HepG2 (cell line): Measurements from ENCODE around the gene EFCAB11. TPM values are rescaled to one million over a fixed set of nuclear protein-coding genes. Genes with fewer than 3 reads are reported as not detected.

Source experiments
- ATAC-seq: fragments of 200-7000 bp; cut with Tn5 transposase; 3 replicates; pipeline ENCODE4 v1.9.1; 2020; ENCODE audit warnings: mild to moderate bottlenecking, moderate library complexity
- BruUV-seq: library from RNA; stranded (reverse); fragments of 400-500 nt; replicated peaks from 2 replicates; lab custom pipeline; 2021; lab: Mats Ljungman, UMichigan
- CTCF ChIA-PET: fragments of 300-600 bp; formaldehyde crosslinking; extraction: SDS; loops from one replicate; lab custom pipeline; 2021; ENCODE audit warnings: low total read pairs, inconsistent platforms, low intra/inter-chr PET ratio; lab: Yijun Ruan, JAX
- POLR2A ChIA-PET: fragments of 350-600 bp; sonication (Branson Sonifier 250); formaldehyde crosslinking; loops from one replicate; lab custom pipeline; 2020; ENCODE audit warnings: antibody characterized with exemption, inconsistent platforms; lab: Yijun Ruan, JAX
- DNase-seq: peaks from one replicate; pipeline ENCODE4 v3.0.0-alpha.2; 2015; ENCODE audit warnings: low spot score
- FAIRE-seq: peaks from 3 replicates; lab custom pipeline; 2011; peaks lifted over from hg19 to GRCh38; lab: Jason Lieb, UNC
- H2AFZ ChIP-seq: one replicate; pipeline ENCODE4 v1.6.1; 2011; ENCODE audit warnings: low read length, inconsistent platforms
- H3K27ac ChIP-seq: fragments of 300-600 bp; 3 replicates; pipeline ENCODE4 v1.8.0; 2011; ENCODE audit warnings: mixed run types, mild to moderate bottlenecking, mixed read lengths, low read length, inconsistent platforms; ENCODE audit not compliant: insufficient read depth; ENCODE audit errors: extremely low read length
- H3K27me3 ChIP-seq, 2 experiments: fragments of 200-600 bp in 1 of 2; 2 replicates in 1 of 2; 3 replicates in 1 of 2; pipeline versions ENCODE4 v1.6.0 to v1.8.0; 2011; ENCODE audit warnings: low read length in 2 of 2, mild to moderate bottlenecking in 2 of 2, moderate library complexity in 2 of 2, inconsistent platforms in 1 of 2; ENCODE audit not compliant: insufficient read depth in 2 of 2, control insufficient read depth in 1 of 2
- H3K36me3 ChIP-seq, 2 experiments: fragments of 200-600 bp in 1 of 2; replicated peaks in 1 of 2; 2 replicates in 1 of 2; 3 replicates in 1 of 2; pipeline versions ENCODE4 v1.5.1 to v1.8.0; 2011; ENCODE audit warnings: low read length in 2 of 2, inconsistent platforms in 1 of 2; ENCODE audit not compliant: insufficient read depth in 2 of 2, control insufficient read depth in 1 of 2
- H3K4me1 ChIP-seq: 2 replicates; pipeline ENCODE4 v1.5.1; 2012; ENCODE audit warnings: low read length, inconsistent platforms; ENCODE audit not compliant: insufficient read depth
- H3K4me2 ChIP-seq: 2 replicates; pipeline ENCODE4 v1.6.0; 2011; ENCODE audit warnings: low read depth, low read length, inconsistent platforms
- H3K4me3 ChIP-seq, 3 experiments: fragments of 200-600 bp in 1 of 3; sonication (generic), shearing (Covaris generic) in 1 of 3; replicated peaks in 1 of 3; 2 replicates each; pipeline ENCODE4 v1.5.1; 2011 to 2016; ENCODE audit warnings: low read length in 3 of 3, inconsistent platforms in 2 of 3, low read depth in 2 of 3, mild to moderate bottlenecking in 2 of 3, control low read depth in 1 of 3, mixed read lengths in 1 of 3; ENCODE audit not compliant: insufficient read depth in 1 of 3
- H3K79me2 ChIP-seq: one replicate; pipeline ENCODE4 v1.6.1; 2011; ENCODE audit warnings: low read length, inconsistent platforms; ENCODE audit not compliant: insufficient read depth
- H3K9ac ChIP-seq: 2 replicates; pipeline ENCODE4 v1.6.0; 2011; ENCODE audit warnings: mild to moderate bottlenecking, low read depth, low read length, inconsistent platforms; ENCODE audit not compliant: insufficient read depth
- H3K9me3 ChIP-seq: 2 replicates; pipeline ENCODE4 v1.5.1; 2012; ENCODE audit warnings: mild to moderate bottlenecking, low read length
- H4K20me1 ChIP-seq: 2 replicates; pipeline ENCODE4 v1.6.0; 2011; ENCODE audit warnings: inconsistent platforms, mild to moderate bottlenecking, low read length, moderate library complexity; ENCODE audit not compliant: insufficient read depth
- ATF7-NPFF ChIP-seq: sonication (generic); formaldehyde crosslinking; IDR thresholded peaks from 2 replicates; pipeline ENCODE4 v1.8.1; 2023; ENCODE audit warnings: mild to moderate bottlenecking, low read depth, missing genetic modification reagents, moderate library complexity
- CCDC6 ChIP-seq: sonication (generic); formaldehyde crosslinking; IDR thresholded peaks from 2 replicates; pipeline ENCODE4 v1.8.1; 2022; ENCODE audit warnings: mild to moderate bottlenecking, missing genetic modification reagents, moderate library complexity
- HOXD1 ChIP-seq: sonication (generic); formaldehyde crosslinking; IDR thresholded peaks from 2 replicates; pipeline ENCODE4 v1.5.0; 2020; ENCODE audit warnings: missing genetic modification reagents
- IKZF1 ChIP-seq: fragments of 450-650 bp; IDR thresholded peaks from 2 replicates; pipeline ENCODE4 v1.7.1; 2016
- JARID2 ChIP-seq: sonication (generic); formaldehyde crosslinking; IDR thresholded peaks from 2 replicates; pipeline ENCODE4 v1.8.1; 2023; ENCODE audit warnings: missing genetic modification reagents, inconsistent platforms; ENCODE audit not compliant: insufficient replicate concordance
- KDM3A ChIP-seq: IDR thresholded peaks from 2 replicates; pipeline ENCODE4 v1.6.1; 2018; ENCODE audit warnings: low read depth, missing compliant biosample characterization
- SIX4 ChIP-seq: sonication (generic); formaldehyde crosslinking; IDR thresholded peaks from 2 replicates; pipeline ENCODE4 v1.4.0; 2020; ENCODE audit warnings: missing genetic modification reagents
- SOX5 ChIP-seq: IDR thresholded peaks from 2 replicates; pipeline ENCODE4 v1.6.1; 2016; ENCODE audit warnings: borderline replicate concordance
- TRAFD1 ChIP-seq: sonication (generic); formaldehyde crosslinking; IDR thresholded peaks from 2 replicates; pipeline ENCODE4 v1.5.1; 2020; ENCODE audit warnings: missing genetic modification reagents, mild to moderate bottlenecking, borderline replicate concordance
- ZNF564 ChIP-seq: sonication (generic); formaldehyde crosslinking; IDR thresholded peaks from 2 replicates; pipeline ENCODE4 v1.8.1; 2023; ENCODE audit warnings: mild to moderate bottlenecking, missing genetic modification reagents
- ZNF615 ChIP-seq: sonication (generic); formaldehyde crosslinking; IDR thresholded peaks from 2 replicates; pipeline ENCODE4 v1.5.0; 2020; ENCODE audit warnings: mild to moderate bottlenecking, missing genetic modification reagents, borderline replicate concordance
- ZNF7 ChIP-seq: IDR thresholded peaks from 2 replicates; pipeline ENCODE4 v1.6.1; 2016; ENCODE audit warnings: missing biosample characterization, missing genetic modification reagents
- ZSCAN29 ChIP-seq: sonication (generic); formaldehyde crosslinking; conservative IDR thresholded peaks from 2 replicates; pipeline ENCODE4 v1.4.0; 2020; ENCODE audit warnings: mild to moderate bottlenecking, missing genetic modification reagents
- ZZZ3 ChIP-seq: sonication (generic); formaldehyde crosslinking; IDR thresholded peaks from 2 replicates; pipeline ENCODE4 v1.4.0; 2020; ENCODE audit warnings: missing genetic modification reagents, mild to moderate bottlenecking, borderline replicate concordance
- whole genome bisulfite sequencing: methylation state at CpG from one replicate; pipeline ENCODE4 v1.1.6; 2017; ENCODE audit warnings: low lambda C conversion rate; 5-methylcytosine and 5-hydroxymethylcytosine counted together
- in situ Hi-C: cut with HindIII; loops from 2 replicates; pipeline ENCODE4 v1.10.0; 2017; ENCODE audit warnings: low pct_unique_long_range_greater_than_20kb; ENCODE audit not compliant: extremely low pct_ligation_motif_present
- intact Hi-C: fragments of 100-400 bp; cut with micrococcal nuclease; formaldehyde crosslinking; loops from one replicate; pipeline ENCODE4 v1.10.0; 2022; ENCODE audit not compliant: unreplicated experiment
- polyA plus RNA-seq, 8 experiments: library from polyadenylated mRNA; depleted of rRNA in 3 of 8; stranded (reverse) in 7 of 8; unstranded in 1 of 8; fragments of >200 nt; fragmentation: Illumina TruSeq in 4 of 8; extraction: Trizol in 4 of 8; gene quantifications; 2 replicates each; pipeline versions ENCODE4 v1.2.1 to v1.2.3, GENCODE V29; 2011 to 2016; ENCODE audit warnings: low read depth in 4 of 8, missing spikeins in 1 of 8, mixed read lengths in 1 of 8; ENCODE audit not compliant: insufficient read depth in 1 of 8
- total RNA-seq, 5 experiments: library from RNA; depleted of rRNA; stranded (reverse); fragments of >200 nt; fragmentation: Illumina TruSeq; extraction: Trizol; gene quantifications; 2 replicates each; pipeline ENCODE4 v1.2.3, GENCODE V29; 2016; ENCODE audit warnings: low read depth in 1 of 5
- TF ChIP-seq, protein P1 (sequence below): IDR thresholded peaks from 2 replicates; pipeline ENCODE4 v1.6.1; 2018; ENCODE audit warnings: missing genetic modification reagents, mild to moderate bottlenecking, missing compliant biosample characterization

Gene EFCAB11
- total and polyA plus RNA-seq, 2 of the 13 experiments (the other 11 are each of a cell fraction or from before 2014, with no cell fraction given): 8.2 to 31.5 TPM

GRCh38 chr14:89861630-89862029 lies 92.9 kb downstream of the EFCAB11 start:
- Histone ChIP-seq H4K20me1 (no peaks in the 10 kb centered on the region), H3K27ac (no peak overlapping the region), H3K9me3 (peaks cover 4% of the 10 kb centered on the region; the same call in 1 of the 2 replicates), H3K9ac (no peak overlapping the region), H2AFZ (no peak overlapping the region), H3K4me1 (no peaks in the 10 kb centered on the region), H3K79me2 (no peaks in the 10 kb centered on the region), H3K4me3 (no peak overlapping the region), H3K27me3 (no peaks in the 10 kb centered on the region), H3K4me2 (no peak overlapping the region), H3K36me3 (peaks cover 0 to 3% of the 10 kb centered on the region in 2 experiments; a peak in 1 of 5 replicates)
- ChIA-PET CTCF (no interaction called here), POLR2A (no interaction called here)
- ATAC-seq (no peak), FAIRE-seq (no peak), DNase-seq (no peak)
- BruUV-seq: no TSS peak
- in situ Hi-C loops: no loop called here
- no peak for TF ChIP-seq TRAFD1 (CRISPR knock-in tag)
- TF ChIP-seq ZNF564 (CRISPR knock-in tag): peak; percentile 92; the same call in 1 of the 2 replicates
- intact Hi-C loops: no loop called here

GRCh38 chr14:89858089-89858488 lies 96.4 kb downstream of the EFCAB11 start:
- no peaks in the 10 kb centered on the region for H3K79me2 ChIP-seq
- intact Hi-C loops: no loop called here
- peaks cover 4% of the 10 kb centered on the region; the same call in 1 of the 2 replicates for H3K9me3 ChIP-seq
- H3K27ac ChIP-seq: no peak overlapping the region
- no peak for TF ChIP-seq JARID2
- no peak for TF ChIP-seq ZNF564 (CRISPR knock-in tag)
- TF ChIP-seq, protein P1, sequence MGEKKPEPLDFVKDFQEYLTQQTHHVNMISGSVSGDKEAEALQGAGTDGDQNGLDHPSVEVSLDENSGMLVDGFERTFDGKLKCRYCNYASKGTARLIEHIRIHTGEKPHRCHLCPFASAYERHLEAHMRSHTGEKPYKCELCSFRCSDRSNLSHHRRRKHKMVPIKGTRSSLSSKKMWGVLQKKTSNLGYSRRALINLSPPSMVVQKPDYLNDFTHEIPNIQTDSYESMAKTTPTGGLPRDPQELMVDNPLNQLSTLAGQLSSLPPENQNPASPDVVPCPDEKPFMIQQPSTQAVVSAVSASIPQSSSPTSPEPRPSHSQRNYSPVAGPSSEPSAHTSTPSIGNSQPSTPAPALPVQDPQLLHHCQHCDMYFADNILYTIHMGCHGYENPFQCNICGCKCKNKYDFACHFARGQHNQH (CRISPR knock-in tag): no peak
- no peak for TF ChIP-seq HOXD1 (CRISPR knock-in tag)
- no peak for TF ChIP-seq ZNF7 (CRISPR knock-in tag)
- no peak for TF ChIP-seq IKZF1
- TF ChIP-seq KDM3A: no peak
- TF ChIP-seq ZNF615 (CRISPR knock-in tag): no peak
- TF ChIP-seq ATF7-NPFF (CRISPR knock-in tag): no peak
- no peak for TF ChIP-seq ZZZ3 (CRISPR knock-in tag)
- no peak for TF ChIP-seq ZSCAN29 (CRISPR knock-in tag)
- TF ChIP-seq SOX5: no peak
- TF ChIP-seq CCDC6 (CRISPR knock-in tag): no peak
- no peak for TF ChIP-seq SIX4 (CRISPR knock-in tag)
- TF ChIP-seq, all 625 proteins: peak for 0
- no peak for ATAC-seq
- Histone ChIP-seq H3K4me3 (no peak overlapping the region), H2AFZ (no peak overlapping the region), H4K20me1 (no peaks in the 10 kb centered on the region), H3K9ac (no peak overlapping the region), H3K27me3 (no peaks in the 10 kb centered on the region; a peak in 1 of 5 replicates), H3K4me1 (no peaks in the 10 kb centered on the region), H3K36me3 (no peaks in the 10 kb centered on the region; a peak in 1 of 5 replicates), H3K4me2 (no peak overlapping the region)
- no TSS peak for BruUV-seq
- FAIRE-seq: no peak
- DNase-seq: no peak
- CTCF ChIA-PET: no interaction called here
- POLR2A ChIA-PET: no interaction called here
- WGBS: 75% methylated on average over 4 of the region's 4 CpGs
- in situ Hi-C loops: no loop called here
